Measurements from ENCODE around the gene ASCL2. TPM values are rescaled to one million over a fixed set of nuclear protein-coding genes. Genes with fewer than 3 reads are reported as not detected.

The ASCL2 gene
- total RNA-seq, 1 experiment from 2014 or later, result 0.35 TPM

DNA sequence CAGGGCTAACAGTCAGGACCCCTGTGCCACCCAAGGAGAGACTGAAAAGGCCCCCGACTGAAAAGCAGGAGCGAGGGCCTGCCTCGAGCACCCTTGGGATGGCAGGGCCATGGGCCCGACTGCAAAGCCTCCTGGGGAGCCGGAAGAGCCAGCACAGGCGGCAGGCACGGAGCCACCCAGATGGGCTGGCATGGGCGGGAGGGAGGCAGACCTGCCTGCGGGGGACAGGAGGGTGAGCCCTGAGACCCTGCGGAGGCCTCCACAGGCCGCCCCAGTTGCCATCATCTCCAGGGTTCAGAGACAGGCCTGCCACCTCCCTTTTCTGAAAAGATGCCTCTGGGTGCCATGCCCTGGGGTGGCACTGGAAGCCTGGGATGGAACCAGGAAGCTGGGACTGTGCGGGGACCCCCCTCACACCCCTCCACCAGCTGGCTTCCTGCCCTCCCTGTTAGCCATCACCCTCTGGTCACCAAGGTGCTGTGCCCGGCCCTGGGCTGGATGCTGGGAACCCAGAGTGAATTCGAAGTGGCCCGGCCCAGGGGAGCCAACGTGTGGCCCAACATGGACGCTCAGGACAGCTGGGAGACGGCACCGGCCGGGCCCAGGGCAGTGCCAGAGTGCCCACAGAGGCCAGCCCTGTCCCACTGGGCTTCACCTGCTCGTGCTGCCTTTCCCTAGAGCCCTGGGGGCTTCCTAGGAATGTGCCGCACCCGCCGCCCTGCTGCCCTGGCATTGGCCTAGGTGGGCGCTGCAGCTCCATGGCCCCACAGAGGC is 45.2 kb upstream of the ASCL2 start:
- Mint-ChIP-seq H3K27ac (no peak overlapping the region), H3K4me3 (no peak overlapping the region), H3K9me3 (peaks cover 0 to 3% of the 10 kb centered on the region in 2 experiments; a peak in 1 of 5 replicates), H3K27me3 (ENCODE audit: low read depth) (peaks cover 22% of the 10 kb centered on the region), H3K36me3 (ENCODE audit: insufficient read depth in 1 of 3, low read depth in 3 of 3) (no peaks in the 10 kb centered on the region), H3K4me1 (no peaks in the 10 kb centered on the region)
- Histone ChIP-seq H3K79me1 (ENCODE audit: insufficient read depth, low read depth, low read length, poor library complexity, severe bottlenecking) (no peaks in the 10 kb centered on the region), H3K56ac (ENCODE audit: insufficient read length, low read depth, low read length) (no peak overlapping the region), H3K23ac (ENCODE audit: insufficient read length, low read depth, low read length) (no peak overlapping the region), H4K8ac (replicated peaks; ENCODE audit: insufficient read length, low read depth, low read length) (no peak overlapping the region), H2BK12ac (ENCODE audit: insufficient read length, low read depth, low read length) (no peak overlapping the region), H3K9me3 (ENCODE audit: control insufficient read depth, low read depth, low read length) (no peaks in the 10 kb centered on the region), H3K9ac (ENCODE audit: extremely low read depth, insufficient read length, low read length) (no peak overlapping the region), H3K27me3 (ENCODE audit: insufficient read depth, low read length) (no peaks in the 10 kb centered on the region), H2AK5ac (ENCODE audit: insufficient read length, low read length) (no peak overlapping the region), H3K4me2 (ENCODE audit: insufficient read depth, insufficient read length, low read length) (no peak overlapping the region), H3K4ac (ENCODE audit: low read depth, low read length) (no peak overlapping the region), H2BK20ac (ENCODE audit: low read depth, low read length, poor library complexity, severe bottlenecking) (no peak overlapping the region), H4K91ac (ENCODE audit: insufficient read length, low read depth, low read length) (no peak overlapping the region), H3K23me2 (ENCODE audit: insufficient read length, low read depth, low read length, poor library complexity, severe bottlenecking) (no peaks in the 10 kb centered on the region), H2BK120ac (ENCODE audit: low read depth, low read length, poor library complexity, severe bottlenecking) (no peak overlapping the region), H3T11ph (ENCODE audit: low read length) (no peak overlapping the region), H4K20me1 (ENCODE audit: control insufficient read depth, insufficient read depth, insufficient read length) (no peaks in the 10 kb centered on the region), H2BK5ac (ENCODE audit: insufficient read length, low read length) (no peak overlapping the region), H3K14ac (ENCODE audit: insufficient read depth, low read length) (no peak overlapping the region), H2AFZ (ENCODE audit: low read length) (no peak overlapping the region), H3K4me1 (ENCODE audit: insufficient read depth, low read length) (no peaks in the 10 kb centered on the region), H3K79me2 (ENCODE audit: insufficient read depth, low read length) (no peaks in the 10 kb centered on the region), H3K27ac (ENCODE audit: insufficient read length, low read depth, low read length) (no peak overlapping the region), H4K5ac (ENCODE audit: insufficient read length, low read depth, low read length) (no peak overlapping the region), H3K18ac (ENCODE audit: insufficient read length, low read depth, low read length) (no peak overlapping the region), H2BK15ac (ENCODE audit: low read depth, low read length) (no peak overlapping the region)
- DNase-seq, result no peak
- TF ChIP-seq, protein P1, sequence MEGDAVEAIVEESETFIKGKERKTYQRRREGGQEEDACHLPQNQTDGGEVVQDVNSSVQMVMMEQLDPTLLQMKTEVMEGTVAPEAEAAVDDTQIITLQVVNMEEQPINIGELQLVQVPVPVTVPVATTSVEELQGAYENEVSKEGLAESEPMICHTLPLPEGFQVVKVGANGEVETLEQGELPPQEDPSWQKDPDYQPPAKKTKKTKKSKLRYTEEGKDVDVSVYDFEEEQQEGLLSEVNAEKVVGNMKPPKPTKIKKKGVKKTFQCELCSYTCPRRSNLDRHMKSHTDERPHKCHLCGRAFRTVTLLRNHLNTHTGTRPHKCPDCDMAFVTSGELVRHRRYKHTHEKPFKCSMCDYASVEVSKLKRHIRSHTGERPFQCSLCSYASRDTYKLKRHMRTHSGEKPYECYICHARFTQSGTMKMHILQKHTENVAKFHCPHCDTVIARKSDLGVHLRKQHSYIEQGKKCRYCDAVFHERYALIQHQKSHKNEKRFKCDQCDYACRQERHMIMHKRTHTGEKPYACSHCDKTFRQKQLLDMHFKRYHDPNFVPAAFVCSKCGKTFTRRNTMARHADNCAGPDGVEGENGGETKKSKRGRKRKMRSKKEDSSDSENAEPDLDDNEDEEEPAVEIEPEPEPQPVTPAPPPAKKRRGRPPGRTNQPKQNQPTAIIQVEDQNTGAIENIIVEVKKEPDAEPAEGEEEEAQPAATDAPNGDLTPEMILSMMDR (conservative IDR thresholded peaks at IDR 0.05), result no peak
- no CpG with 5 or more reads among the region's 25 CpGs for WGBS (ENCODE audit: extremely low coverage, insufficient read length, low lambda C conversion rate)

All from H9 (cell line).